ENCODE measurements around the gene TRAPPC11. TPM values are rescaled to one million over a fixed set of nuclear protein-coding genes. Genes with fewer than 3 reads are reported as not detected.

Gene TRAPPC11
- total RNA-seq, 1 experiment from 2014 or later: 21.1 TPM

- Histone ChIP-seq H3K27me3 (ENCODE audit: control insufficient read depth, insufficient read depth, low read length) (no peaks in the 10 kb centered on the region), H3K9me3 (ENCODE audit: control insufficient read depth, insufficient read depth, low read depth, low read length) (no peaks in the 10 kb centered on the region), H3K36me3 (ENCODE audit: control insufficient read depth, insufficient read depth, low read length) (no peaks in the 10 kb centered on the region), H3K4me3 (ENCODE audit: low read depth in 2 of 2, low read length in 2 of 2) (no peak overlapping the region), H3K27ac (ENCODE audit: low read length) (no peak overlapping the region), H3K4me1 (ENCODE audit: control insufficient read depth, insufficient read depth, low read length) (peaks cover 17% of the 10 kb centered on the region)
- in situ Hi-C loops (cut with HindIII; ENCODE audit: low pct_unique_long_range_greater_than_20kb, low sequenced_read_pairs) (no loop called here), intact Hi-C loops (cut with micrococcal nuclease; ENCODE audit: unreplicated experiment) (loop anchor here (10.0 kb wide), 1 partner anchor 129 kb away; the partner anchor contains the start of gene ING2)
- ChIA-PET CTCF (no interaction called here), POLR2A (no interaction called here)
- no TSS peak for BruUV-seq (replicated peaks)
- ATAC-seq: no peak
- TF ChIP-seq POLR2AphosphoS5 (IDR thresholded peaks at IDR 0.05; ENCODE audit: low read depth, low read length) (no peak), REST (IDR thresholded peaks at IDR 0.05; ENCODE audit: insufficient read depth in 1 of 2, low read depth in 2 of 2, low read length in 1 of 2) (no peak), TCF7L2 (IDR thresholded peaks at IDR 0.05; ENCODE audit: low read depth, low read length) (no peak), CTCF (IDR thresholded peaks at IDR 0.05) (no peak), SIN3A (IDR thresholded peaks at IDR 0.05; ENCODE audit: borderline replicate concordance, insufficient read depth, low read depth, low read length) (no peak)
- DNase-seq (ENCODE audit: low read depth, low spot score): no peak
Measured at GRCh38 chr4:183633476-183634400, 25.4 kb upstream of the TRAPPC11 start.

- no peaks in the 10 kb centered on the region for H3K27me3 ChIP-seq (ENCODE audit: control insufficient read depth, insufficient read depth, low read length)
- CTCF ChIA-PET: no interaction called here
- ATAC-seq (no peak), DNase-seq (ENCODE audit: low read depth, low spot score) (no peak)
- no peaks in the 10 kb centered on the region for H3K9me3 ChIP-seq (ENCODE audit: control insufficient read depth, insufficient read depth, low read depth, low read length)
- H3K27ac ChIP-seq (ENCODE audit: low read length): no peak overlapping the region; the same call in 1 of the 2 replicates
- H3K4me3 ChIP-seq (ENCODE audit: low read depth in 2 of 2, low read length in 2 of 2): no peak overlapping the region
- BruUV-seq (replicated peaks): no TSS peak
- POLR2A ChIA-PET: no interaction called here
- intact Hi-C loops (cut with micrococcal nuclease; ENCODE audit: unreplicated experiment): loop anchor here (10.0 kb wide), 1 partner anchor 131 kb away; the partner anchor contains the start of gene ING2
- TF ChIP-seq TCF7L2 (IDR thresholded peaks at IDR 0.05; ENCODE audit: low read depth, low read length) (no peak), CTCF (IDR thresholded peaks at IDR 0.05) (no peak), POLR2AphosphoS5 (IDR thresholded peaks at IDR 0.05; ENCODE audit: low read depth, low read length) (no peak), SIN3A (IDR thresholded peaks at IDR 0.05; ENCODE audit: borderline replicate concordance, insufficient read depth, low read depth, low read length) (no peak), REST (IDR thresholded peaks at IDR 0.05; ENCODE audit: insufficient read depth in 1 of 2, low read depth in 2 of 2, low read length in 1 of 2) (no peak)
- in situ Hi-C loops (cut with HindIII; ENCODE audit: low pct_unique_long_range_greater_than_20kb, low sequenced_read_pairs): no loop called here
- H3K4me1 ChIP-seq (ENCODE audit: control insufficient read depth, insufficient read depth, low read length): peaks cover 24% of the 10 kb centered on the region
- no peaks in the 10 kb centered on the region for H3K36me3 ChIP-seq (ENCODE audit: control insufficient read depth, insufficient read depth, low read length)
Measured at GRCh38 chr4:183635321-183635720, 23.8 kb upstream of the TRAPPC11 start.

Data from Panc1 (cell line).